Amniotic epithelial cell (primary cell): ENCODE measurements around the gene KIF26A.

ENCODE experiments used
- DNase-seq: peaks from one replicate; pipeline ENCODE4 v3.0.0-alpha.2; 2010; ENCODE audit warnings: low read depth

Gene KIF26A

GRCh38 chr14:104138098-104138717 lies at the start of gene KIF26A:
Gene KIF26A, plus strand, starts transcription at chr14:104138587. Its CDS starts 136 bp downstream, at chr14:104138723.
- no peak for DNase-seq

GRCh38 chr14:104090071-104090748 lies 48.2 kb upstream of the KIF26A start:
- peak; percentile 5 for DNase-seq

- DNase-seq = no peak
These were observed 47.1 kb upstream of the KIF26A start for GRCh38 chr14:104091061-104091926.

GRCh38 chr14:104091927-104092771 lies 46.2 kb upstream of the KIF26A start:
- DNase-seq = no peak

- no peak for DNase-seq
These were observed 45.4 kb upstream of the KIF26A start for GRCh38 chr14:104092931-104093365.

GRCh38 chr14:104093366-104094055 lies 44.9 kb upstream of the KIF26A start:
- no peak for DNase-seq

GRCh38 chr14:104094056-104094708 lies 44.2 kb upstream of the KIF26A start:
- no peak for DNase-seq

GRCh38 chr14:104094709-104095425 lies 43.5 kb upstream of the KIF26A start:
- peak; percentile 9 for DNase-seq

- no peak for DNase-seq
These were observed 42.7 kb upstream of the KIF26A start for GRCh38 chr14:104095426-104096310.

- no peak for DNase-seq
These were observed 42.1 kb upstream of the KIF26A start for GRCh38 chr14:104096318-104096717.

- no peak for DNase-seq
These were observed 41.4 kb upstream of the KIF26A start for GRCh38 chr14:104096751-104097700.

- no peak for DNase-seq
These were observed 39.9 kb upstream of the KIF26A start for GRCh38 chr14:104098272-104099095.

- DNase-seq = no peak
These were observed 39.0 kb upstream of the KIF26A start for GRCh38 chr14:104099096-104100041.

GRCh38 chr14:104100171-104101085 lies 38.0 kb upstream of the KIF26A start:
- DNase-seq = no peak
